ENCODE data around the gene P2RX4.

DNA sequence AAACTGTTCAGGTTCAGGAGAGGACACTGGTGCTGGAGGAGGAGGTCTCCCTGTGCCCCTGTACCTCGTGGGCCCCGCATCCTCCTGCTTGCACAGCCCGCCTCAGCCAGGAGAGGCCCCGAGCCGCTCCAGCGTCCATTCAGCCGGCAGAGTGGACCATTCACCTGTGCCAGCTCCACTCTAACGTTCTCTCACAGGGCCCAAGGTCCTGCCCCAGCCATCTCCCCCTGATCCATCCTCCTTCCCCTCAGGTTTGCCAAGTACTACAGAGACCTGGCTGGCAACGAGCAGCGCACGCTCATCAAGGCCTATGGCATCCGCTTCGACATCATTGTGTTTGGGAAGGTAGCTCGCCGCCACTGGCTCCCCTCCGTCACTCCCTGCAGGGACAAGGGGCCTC is 22.2 kb downstream of the P2RX4 start:
- TF ChIP-seq POLR2A (IDR thresholded peaks at IDR 0.05; ENCODE audit: extremely low read depth, insufficient read length): no peak
- TF ChIP-seq, protein P1, sequence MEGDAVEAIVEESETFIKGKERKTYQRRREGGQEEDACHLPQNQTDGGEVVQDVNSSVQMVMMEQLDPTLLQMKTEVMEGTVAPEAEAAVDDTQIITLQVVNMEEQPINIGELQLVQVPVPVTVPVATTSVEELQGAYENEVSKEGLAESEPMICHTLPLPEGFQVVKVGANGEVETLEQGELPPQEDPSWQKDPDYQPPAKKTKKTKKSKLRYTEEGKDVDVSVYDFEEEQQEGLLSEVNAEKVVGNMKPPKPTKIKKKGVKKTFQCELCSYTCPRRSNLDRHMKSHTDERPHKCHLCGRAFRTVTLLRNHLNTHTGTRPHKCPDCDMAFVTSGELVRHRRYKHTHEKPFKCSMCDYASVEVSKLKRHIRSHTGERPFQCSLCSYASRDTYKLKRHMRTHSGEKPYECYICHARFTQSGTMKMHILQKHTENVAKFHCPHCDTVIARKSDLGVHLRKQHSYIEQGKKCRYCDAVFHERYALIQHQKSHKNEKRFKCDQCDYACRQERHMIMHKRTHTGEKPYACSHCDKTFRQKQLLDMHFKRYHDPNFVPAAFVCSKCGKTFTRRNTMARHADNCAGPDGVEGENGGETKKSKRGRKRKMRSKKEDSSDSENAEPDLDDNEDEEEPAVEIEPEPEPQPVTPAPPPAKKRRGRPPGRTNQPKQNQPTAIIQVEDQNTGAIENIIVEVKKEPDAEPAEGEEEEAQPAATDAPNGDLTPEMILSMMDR (IDR thresholded peaks at IDR 0.05; ENCODE audit: low read depth, low read length): no peak

Measured in NB4 (cell line).